HG02981 (cell line): Measurements from ENCODE around the gene ECSIT.

Source experiments
- ATAC-seq: cut with Tn5 transposase; IDR thresholded peaks from one replicate; pipeline ENCODE4 v1.9.1; 2021; ENCODE audit warnings: mild to moderate bottlenecking, moderate library complexity; ENCODE audit not compliant: unreplicated experiment

ECSIT gene

GRCh38 chr19:11504502-11505031 is 24.4 kb downstream of the ECSIT start:
- ATAC-seq = no peak

- no peak for ATAC-seq
These were observed 29.0 kb downstream of the ECSIT start for GRCh38 chr19:11499890-11500420.

- ATAC-seq = no peak
These were observed 29.7 kb downstream of the ECSIT start for GRCh38 chr19:11499220-11499726.

GRCh38 chr19:11496391-11497163 is 32.4 kb downstream of the ECSIT start:
- no peak for ATAC-seq

- no peak for ATAC-seq
These were observed 33.0 kb downstream of the ECSIT start for GRCh38 chr19:11495885-11496284.

GRCh38 chr19:11495481-11495880 is 33.5 kb downstream of the ECSIT start:
- ATAC-seq = no peak

- ATAC-seq = no peak
These were observed 34.2 kb downstream of the ECSIT start for GRCh38 chr19:11494634-11495285.

GRCh38 chr19:11489378-11489777 is 39.6 kb downstream of the ECSIT start:
- no peak for ATAC-seq

- no peak for ATAC-seq
These were observed 42.1 kb downstream of the ECSIT start for GRCh38 chr19:11486661-11487503.

GRCh38 chr19:11485245-11485837 is 43.6 kb downstream of the ECSIT start:
- no peak for ATAC-seq

GRCh38 chr19:11483366-11484111 is 45.4 kb downstream of the ECSIT start:
- no peak for ATAC-seq

- ATAC-seq = peak; percentile 59
These were observed 46.4 kb downstream of the ECSIT start for GRCh38 chr19:11482384-11483050.

- peak; percentile 59 for ATAC-seq
These were observed 47.2 kb downstream of the ECSIT start for GRCh38 chr19:11481534-11482383.

GRCh38 chr19:11480715-11481533 is 48.0 kb downstream of the ECSIT start, which contains the start of gene ELAVL3:
Gene ELAVL3, minus strand, starts transcription at chr19:11481046. Its CDS starts 438 bp downstream, at chr19:11480608.
- ATAC-seq = no peak

GRCh38 chr19:11479898-11480714 is 48.8 kb downstream of the ECSIT start:
- no peak for ATAC-seq

GRCh38 chr19:11479090-11479897 is 49.6 kb downstream of the ECSIT start:
- ATAC-seq = no peak
